Measurements from ENCODE around the gene RET.

DNA sequence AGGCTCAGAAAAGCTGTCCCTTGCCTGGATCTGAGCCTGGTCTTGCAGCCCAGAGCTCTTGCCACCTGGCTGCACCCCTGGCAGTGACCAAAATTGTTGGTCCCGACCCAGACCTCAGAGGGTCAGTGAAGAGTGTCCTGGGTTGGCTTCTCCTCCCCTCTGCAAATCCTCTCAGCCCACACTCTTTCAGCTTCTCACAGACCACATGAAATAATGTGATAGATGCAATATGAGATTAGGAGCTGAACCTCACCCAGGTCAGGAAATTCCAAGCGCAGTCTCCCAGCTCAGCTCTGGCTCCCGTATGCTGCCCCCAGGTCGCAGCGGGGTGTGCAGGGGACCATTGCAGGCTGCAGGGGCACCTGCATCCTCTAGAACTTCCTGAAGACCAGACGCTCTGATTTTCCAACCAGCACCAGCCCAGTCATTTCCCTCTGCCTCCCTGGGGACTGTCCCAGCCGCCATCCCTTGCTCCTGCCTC, 19.6 kb upstream of the RET start:
- TF ChIP-seq POLR2A (IDR thresholded peaks at IDR 0.05), result no peak
- TF ChIP-seq, protein P1, sequence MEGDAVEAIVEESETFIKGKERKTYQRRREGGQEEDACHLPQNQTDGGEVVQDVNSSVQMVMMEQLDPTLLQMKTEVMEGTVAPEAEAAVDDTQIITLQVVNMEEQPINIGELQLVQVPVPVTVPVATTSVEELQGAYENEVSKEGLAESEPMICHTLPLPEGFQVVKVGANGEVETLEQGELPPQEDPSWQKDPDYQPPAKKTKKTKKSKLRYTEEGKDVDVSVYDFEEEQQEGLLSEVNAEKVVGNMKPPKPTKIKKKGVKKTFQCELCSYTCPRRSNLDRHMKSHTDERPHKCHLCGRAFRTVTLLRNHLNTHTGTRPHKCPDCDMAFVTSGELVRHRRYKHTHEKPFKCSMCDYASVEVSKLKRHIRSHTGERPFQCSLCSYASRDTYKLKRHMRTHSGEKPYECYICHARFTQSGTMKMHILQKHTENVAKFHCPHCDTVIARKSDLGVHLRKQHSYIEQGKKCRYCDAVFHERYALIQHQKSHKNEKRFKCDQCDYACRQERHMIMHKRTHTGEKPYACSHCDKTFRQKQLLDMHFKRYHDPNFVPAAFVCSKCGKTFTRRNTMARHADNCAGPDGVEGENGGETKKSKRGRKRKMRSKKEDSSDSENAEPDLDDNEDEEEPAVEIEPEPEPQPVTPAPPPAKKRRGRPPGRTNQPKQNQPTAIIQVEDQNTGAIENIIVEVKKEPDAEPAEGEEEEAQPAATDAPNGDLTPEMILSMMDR (IDR thresholded peaks at IDR 0.05), result no peak

All from tibial nerve (tissue), 3 donors.